GM12892 (cell line): ENCODE results near the gene MYO16.

Experiments used
- POLR2A ChIP-seq: IDR thresholded peaks from 2 replicates; pipeline ENCODE4 v1.6.1; 2011; ENCODE audit warnings: low read depth, low read length, control low read depth
- POLR2AphosphoS5 ChIP-seq: IDR thresholded peaks from 2 replicates; pipeline ENCODE4 v1.6.1; 2011; ENCODE audit warnings: low read depth, low read length, control low read depth
- TAF1 ChIP-seq: IDR thresholded peaks from 2 replicates; pipeline ENCODE4 v1.6.1; 2011; ENCODE audit warnings: low read depth, mild to moderate bottlenecking, control low read depth, low read length, borderline replicate concordance

- TF ChIP-seq POLR2A (no peak), POLR2AphosphoS5 (no peak), TAF1 (no peak)
Measured at GRCh38 chr13:109208522-109208921, 579.1 kb downstream of the MYO16 start.
